ENCODE data around the gene ABLIM2.

The ABLIM2 gene

GRCh38 chr4:7990807-7991459, 167.7 kb downstream of the ABLIM2 start:
- DNase-seq (ENCODE audit: low read depth), result no peak
- TF ChIP-seq, protein P1, sequence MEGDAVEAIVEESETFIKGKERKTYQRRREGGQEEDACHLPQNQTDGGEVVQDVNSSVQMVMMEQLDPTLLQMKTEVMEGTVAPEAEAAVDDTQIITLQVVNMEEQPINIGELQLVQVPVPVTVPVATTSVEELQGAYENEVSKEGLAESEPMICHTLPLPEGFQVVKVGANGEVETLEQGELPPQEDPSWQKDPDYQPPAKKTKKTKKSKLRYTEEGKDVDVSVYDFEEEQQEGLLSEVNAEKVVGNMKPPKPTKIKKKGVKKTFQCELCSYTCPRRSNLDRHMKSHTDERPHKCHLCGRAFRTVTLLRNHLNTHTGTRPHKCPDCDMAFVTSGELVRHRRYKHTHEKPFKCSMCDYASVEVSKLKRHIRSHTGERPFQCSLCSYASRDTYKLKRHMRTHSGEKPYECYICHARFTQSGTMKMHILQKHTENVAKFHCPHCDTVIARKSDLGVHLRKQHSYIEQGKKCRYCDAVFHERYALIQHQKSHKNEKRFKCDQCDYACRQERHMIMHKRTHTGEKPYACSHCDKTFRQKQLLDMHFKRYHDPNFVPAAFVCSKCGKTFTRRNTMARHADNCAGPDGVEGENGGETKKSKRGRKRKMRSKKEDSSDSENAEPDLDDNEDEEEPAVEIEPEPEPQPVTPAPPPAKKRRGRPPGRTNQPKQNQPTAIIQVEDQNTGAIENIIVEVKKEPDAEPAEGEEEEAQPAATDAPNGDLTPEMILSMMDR (conservative IDR thresholded peaks at IDR 0.05; ENCODE audit: low read length), result no peak
- H3K4me3 ChIP-seq (ENCODE audit: low read length), result no peak overlapping the region

DNA sequence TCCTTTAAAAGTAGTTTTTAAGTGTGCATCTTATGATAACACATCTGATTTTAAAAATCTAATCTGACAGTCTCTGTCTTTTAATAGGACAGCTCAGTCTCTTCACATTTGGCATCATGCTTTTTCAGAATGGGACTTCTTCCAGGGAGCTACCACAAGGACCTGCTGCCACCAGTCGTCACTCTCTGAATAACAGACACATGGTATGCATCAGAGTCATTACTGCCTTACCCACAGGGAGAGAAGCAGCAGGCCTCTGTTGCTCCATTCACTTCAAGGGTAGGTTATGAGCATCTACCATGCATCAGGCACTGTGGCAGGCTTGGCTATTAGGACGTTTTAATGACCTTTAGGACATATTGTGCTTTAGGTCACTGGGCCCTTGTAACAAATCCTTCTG, 169.0 kb downstream of the ABLIM2 start:
- no peak overlapping the region for H3K4me3 ChIP-seq (ENCODE audit: low read length)
- no peak for DNase-seq (ENCODE audit: low read depth)
- TF ChIP-seq, protein P1 (conservative IDR thresholded peaks at IDR 0.05; ENCODE audit: low read length), result no peak

DNA sequence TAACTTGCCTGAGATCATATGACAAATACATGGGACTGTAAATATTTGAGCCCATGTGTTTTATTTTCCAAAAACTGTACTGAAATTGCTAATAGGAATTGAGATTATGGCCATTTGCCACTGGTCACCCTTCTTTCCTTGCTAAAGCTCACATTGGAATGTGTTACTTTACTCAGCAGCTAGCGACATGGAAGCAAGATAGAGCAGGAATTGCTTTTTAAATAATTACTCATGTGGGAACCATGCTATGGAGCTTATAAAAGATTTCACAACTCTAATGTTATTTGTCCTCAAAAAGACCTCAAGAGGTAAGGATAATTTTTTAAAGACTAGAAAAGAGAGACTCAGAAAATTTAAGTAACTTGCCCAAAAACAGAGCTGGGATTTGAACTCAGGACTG, 170.2 kb downstream of the ABLIM2 start:
- TF ChIP-seq, protein P1 (conservative IDR thresholded peaks at IDR 0.05; ENCODE audit: low read length), result no peak
- peak; percentile 84 for DNase-seq (ENCODE audit: low read depth)

GRCh38 chr4:7987148-7987989, 171.2 kb downstream of the ABLIM2 start:
- DNase-seq (ENCODE audit: low read depth), result peak; percentile 69
- TF ChIP-seq, protein P1 (conservative IDR thresholded peaks at IDR 0.05; ENCODE audit: low read length), result peak; percentile 88
- no peak overlapping the region for H3K4me3 ChIP-seq (ENCODE audit: low read length)

More for the DNA sequence above, 170.2 kb downstream of the ABLIM2 start:
- H3K4me3 ChIP-seq (ENCODE audit: low read length), result no peak overlapping the region

DNA sequence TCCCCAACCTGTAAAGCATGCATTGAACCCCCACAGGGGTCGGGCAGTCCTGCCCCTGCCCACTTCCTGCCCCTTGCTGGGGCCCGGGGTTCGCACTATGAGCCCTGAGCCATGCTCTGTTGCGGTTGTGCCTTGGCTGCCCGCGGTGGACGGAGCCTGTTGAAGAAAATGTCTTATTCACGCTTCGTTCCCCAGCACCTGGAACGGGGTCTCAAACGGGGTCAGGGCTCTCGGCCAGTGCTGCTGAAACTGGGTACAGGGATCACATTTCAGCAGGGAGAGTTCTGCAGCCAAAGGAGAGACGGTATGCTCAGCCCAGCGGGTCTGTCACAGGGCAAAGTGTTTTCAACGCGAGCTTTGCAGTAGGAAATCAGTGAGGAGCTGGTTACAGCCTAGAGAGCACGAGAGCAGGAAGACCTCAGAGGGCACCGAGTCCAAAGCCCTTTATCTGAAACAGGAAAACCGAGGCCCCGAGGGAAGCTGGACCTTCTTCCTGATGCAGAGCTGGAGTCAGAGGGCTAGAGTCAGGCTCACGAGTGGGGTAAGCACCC, 172.6 kb downstream of the ABLIM2 start:
- H3K4me3 ChIP-seq (ENCODE audit: low read length), result no peak overlapping the region
- TF ChIP-seq, protein P1 (conservative IDR thresholded peaks at IDR 0.05; ENCODE audit: low read length), result no peak
- peak; percentile 27 for DNase-seq (ENCODE audit: low read depth)

- no peak overlapping the region for H3K4me3 ChIP-seq (ENCODE audit: low read length)
- TF ChIP-seq, protein P1 (conservative IDR thresholded peaks at IDR 0.05; ENCODE audit: low read length), result no peak
- no peak for DNase-seq (ENCODE audit: low read depth)
Observed at GRCh38 chr4:7985072-7985471, 173.5 kb downstream of the ABLIM2 start.

All from AG10803 (cell line).